Heart right ventricle (tissue), 16 donors: ENCODE results near the gene VPREB1. TPM values are rescaled to one million over a fixed set of nuclear protein-coding genes. Genes with fewer than 3 reads are reported as not detected.
"Not testable (repeated sequence)": the region's sequence is repeated elsewhere in the genome, so short reads cannot be mapped to it uniquely, and the experiment has no call there.

Experiments used
- ATAC-seq, 8 donors: fragments of 200-7000 bp; cut with Tn5 transposase; one replicate each; pipeline ENCODE4 v1.9.1; 2020; ENCODE audit warnings: mild to moderate bottlenecking in 8 of 8, moderate library complexity in 8 of 8, moderate number of reproducible peaks in 1 of 8
- DNase-seq, 2 donors: peaks; one replicate each; pipeline ENCODE4 v3.0.0-alpha.2; 2020
- H3K27ac ChIP-seq, 10 donors: fragments of 200-600 bp; sonication (generic) in 2 of 10; one replicate each; pipeline versions ENCODE4 v1.5.0 to v1.8.0; 2020 to 2022; ENCODE audit warnings: mild to moderate bottlenecking in 3 of 10
- H3K27me3 ChIP-seq, 7 donors: fragments of 200-600 bp; one replicate each; pipeline ENCODE4 v1.8.0; 2021 to 2022; ENCODE audit warnings: mild to moderate bottlenecking in 2 of 7
- H3K36me3 ChIP-seq, 9 donors: fragments of 200-600 bp; sonication (generic) in 1 of 9; one replicate each; pipeline versions ENCODE4 v1.5.0 to v1.8.0; 2020 to 2022; ENCODE audit warnings: mild to moderate bottlenecking in 2 of 9
- H3K4me1 ChIP-seq, 9 donors: fragments of 200-600 bp; sonication (generic) in 1 of 9; one replicate each; pipeline versions ENCODE4 v1.5.0 to v1.8.0; 2020 to 2022; ENCODE audit warnings: mild to moderate bottlenecking in 4 of 9
- H3K4me3 ChIP-seq, 10 donors: fragments of 200-600 bp; sonication (generic) in 2 of 10; one replicate each; pipeline versions ENCODE4 v1.5.0 to v1.8.0; 2020 to 2022; ENCODE audit warnings: mild to moderate bottlenecking in 7 of 10, moderate library complexity in 2 of 10
- H3K9me3 ChIP-seq, 11 donors: fragments of 200-600 bp in 10 of 11; sonication (generic) in 2 of 11; one replicate each; pipeline versions ENCODE4 v1.5.0 to v1.8.0; 2013 to 2022; ENCODE audit warnings: mild to moderate bottlenecking in 2 of 11, control low read depth in 1 of 11, moderate library complexity in 1 of 11
- WGBS, 2 donors: extraction: QIAGEN DNeasy Blood & Tissue Kit; methylation state at CpG; one replicate each; pipeline ENCODE4 v1.1.7; 2013; ENCODE audit warnings: inconsistent platforms in 1 of 2; 5-methylcytosine and 5-hydroxymethylcytosine counted together
- intact Hi-C, 10 donors: fragments of 100-400 bp; cut with DNase I; formaldehyde crosslinking; loops; one replicate each; pipeline versions ENCODE4 v1.11.1 to v1.14.2; 2022
- polyA plus RNA-seq, 2 donors: library from polyadenylated mRNA; stranded (reverse); fragments of 200-250 nt; gene quantifications; one replicate each; pipeline ENCODE4 v1.2.3, GENCODE V29; 2013
- total RNA-seq, 10 donors: library from RNA; stranded (reverse); fragmentation: NEBNext Ultra II Directional in 3 of 10; extraction: Animal tissue kit (Norgen Biotek cat#: 25700) in 3 of 10; gene quantifications; one replicate each; pipeline versions ENCODE4 v1.2.1 to v1.2.4, GENCODE V29; 2021 to 2023
- TF ChIP-seq, protein P1 (sequence below), 9 donors: fragments of 200-600 bp; sonication (generic) in 2 of 9; IDR thresholded peaks; one replicate each; pipeline versions ENCODE4 v1.5.0 to v1.8.0; 2021 to 2022; ENCODE audit warnings: antibody characterized with exemption in 9 of 9, mild to moderate bottlenecking in 5 of 9, moderate library complexity in 1 of 9
- donor health status: Arrhythmogenic right ventricular cardiomyopathy.
- donor health status: ischemic (EF 13 %, LVEDD 7.1; RV severe dilation, severe dysfunction).
- donor health status: healthy with polysubstance abuse.
- donor health status: DM: no; HTN: yes; CAD: no.
- donor health status: DM: no; HTN: no; CAD: no.
- donor health status: ischemic (EF 25% LVEDD 6.9; RV normal size, moderate dysfunction).
- donor health status: ischemic (EF 25% LVEDD 5.7; RV mildly dilated, moderate dysfunction).
- donor health status: healthy.
- donor health status: DM: yes; HTN: yes; CAD: no.
- donor health status: Ischemic cardiomyopathy.
- donor health status: ischemic (EF 35%, LVEDD 5.7; RV mildly dilated, moderate dysfunction).
- donor health status: nonischemic (EF 11% LVEDD 7.7; RV severe dilation, severe dysfunction).
- donor health status: DM: yes; HTN: yes; CAD: no.
- donor health status: PGD.
- donor health status: ischemic (EF 29% LVEDD 5.4; RV normal size, mild dysfunction).
- donor health status: nonischemic (EF 23%, LVEDD 6.1; RV moderate dilation, normal function).

The VPREB1 gene
- total and polyA plus RNA-seq, 12 donors = not detected

- H3K9me3 ChIP-seq = no peaks in the 10 kb centered on the region
- no peak for ATAC-seq
- no peak overlapping the region for H3K27ac ChIP-seq
- no peaks in the 10 kb centered on the region for H3K36me3 ChIP-seq
- WGBS, 2 donors = 70 to 72% methylated on average over 4 of the region's 4 CpGs
- intact Hi-C loops = no loop called here
- no peak overlapping the region for H3K4me3 ChIP-seq
- H3K27me3 ChIP-seq = peaks cover 0 to 37% (median 15%) of the 10 kb centered on the region in 7 donors
- no peak for DNase-seq
- TF ChIP-seq, protein P1, sequence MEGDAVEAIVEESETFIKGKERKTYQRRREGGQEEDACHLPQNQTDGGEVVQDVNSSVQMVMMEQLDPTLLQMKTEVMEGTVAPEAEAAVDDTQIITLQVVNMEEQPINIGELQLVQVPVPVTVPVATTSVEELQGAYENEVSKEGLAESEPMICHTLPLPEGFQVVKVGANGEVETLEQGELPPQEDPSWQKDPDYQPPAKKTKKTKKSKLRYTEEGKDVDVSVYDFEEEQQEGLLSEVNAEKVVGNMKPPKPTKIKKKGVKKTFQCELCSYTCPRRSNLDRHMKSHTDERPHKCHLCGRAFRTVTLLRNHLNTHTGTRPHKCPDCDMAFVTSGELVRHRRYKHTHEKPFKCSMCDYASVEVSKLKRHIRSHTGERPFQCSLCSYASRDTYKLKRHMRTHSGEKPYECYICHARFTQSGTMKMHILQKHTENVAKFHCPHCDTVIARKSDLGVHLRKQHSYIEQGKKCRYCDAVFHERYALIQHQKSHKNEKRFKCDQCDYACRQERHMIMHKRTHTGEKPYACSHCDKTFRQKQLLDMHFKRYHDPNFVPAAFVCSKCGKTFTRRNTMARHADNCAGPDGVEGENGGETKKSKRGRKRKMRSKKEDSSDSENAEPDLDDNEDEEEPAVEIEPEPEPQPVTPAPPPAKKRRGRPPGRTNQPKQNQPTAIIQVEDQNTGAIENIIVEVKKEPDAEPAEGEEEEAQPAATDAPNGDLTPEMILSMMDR (IDR thresholded peaks at IDR 0.05) = no peak
- no peaks in the 10 kb centered on the region for H3K4me1 ChIP-seq
Measured at GRCh38 chr22:22216450-22216959, 28.1 kb upstream of the VPREB1 start.

GRCh38 chr22:22218302-22218701 is 26.3 kb upstream of the VPREB1 start:
- intact Hi-C loops = no loop called here
- TF ChIP-seq, protein P1 (IDR thresholded peaks at IDR 0.05) = no peak
- no peaks in the 10 kb centered on the region for H3K4me1 ChIP-seq
- ATAC-seq = no peak
- H3K9me3 ChIP-seq = no peaks in the 10 kb centered on the region
- no peak overlapping the region for H3K4me3 ChIP-seq
- H3K27me3 ChIP-seq = peaks cover 0 to 20% (median 6%) of the 10 kb centered on the region in 7 donors
- no peak overlapping the region for H3K27ac ChIP-seq
- WGBS, 2 donors = 18 to 20% methylated on average over 4 of the region's 4 CpGs
- H3K36me3 ChIP-seq = no peaks in the 10 kb centered on the region
- DNase-seq = no peak

DNA sequence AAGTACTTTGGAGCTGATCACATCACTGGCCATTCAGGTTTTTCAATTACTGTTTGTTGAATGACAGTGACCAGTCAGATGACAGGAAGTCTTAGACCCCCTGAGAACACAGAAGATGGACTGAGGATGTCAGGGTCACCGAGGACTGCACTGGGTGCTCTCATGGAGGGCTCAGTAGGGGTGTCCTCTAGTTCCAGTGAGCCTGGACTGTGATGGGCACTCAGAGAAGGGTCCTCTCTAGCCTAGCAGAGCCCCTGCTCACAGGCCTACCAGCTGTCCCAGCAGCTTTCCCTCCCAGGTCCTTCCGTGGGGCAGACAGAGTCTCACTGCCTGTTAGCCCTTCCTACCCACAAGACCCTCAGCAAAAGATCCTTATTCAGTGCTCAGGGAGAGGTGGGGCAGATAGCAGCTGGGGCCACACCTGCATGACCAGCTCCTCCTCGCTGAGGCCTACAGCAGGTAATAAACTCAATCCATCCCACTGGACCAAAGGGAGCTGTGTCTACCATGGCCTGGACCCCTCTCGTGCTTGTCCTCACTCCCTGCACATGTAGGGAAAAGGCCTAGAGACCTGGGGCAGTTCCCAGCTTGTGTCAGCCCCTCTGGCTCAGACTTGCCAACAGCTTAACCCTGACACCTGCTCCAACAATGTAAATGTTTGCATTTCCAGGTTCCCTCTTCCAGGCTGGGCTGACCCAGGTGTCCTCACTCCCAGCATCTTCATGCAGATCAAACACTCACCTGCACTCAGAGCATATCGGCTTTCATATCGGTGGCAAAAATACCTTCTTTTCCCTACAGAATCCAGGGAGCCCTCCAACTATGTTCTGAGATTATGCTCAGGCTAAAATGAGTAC is 25.2 kb upstream of the VPREB1 start:
- TF ChIP-seq, protein P1 (IDR thresholded peaks at IDR 0.05) = no peak
- no peaks in the 10 kb centered on the region for H3K36me3 ChIP-seq
- no peak overlapping the region for H3K4me3 ChIP-seq
- no peak for ATAC-seq
- peaks cover 0 to 17% (median 6%) of the 10 kb centered on the region in 7 donors for H3K27me3 ChIP-seq
- no peaks in the 10 kb centered on the region for H3K4me1 ChIP-seq
- no peak for DNase-seq
- H3K27ac ChIP-seq = no peak overlapping the region
- WGBS, 2 donors = 55 to 57% methylated on average over 6 of the region's 6 CpGs
- intact Hi-C loops = no loop called here
- no peaks in the 10 kb centered on the region for H3K9me3 ChIP-seq

DNA sequence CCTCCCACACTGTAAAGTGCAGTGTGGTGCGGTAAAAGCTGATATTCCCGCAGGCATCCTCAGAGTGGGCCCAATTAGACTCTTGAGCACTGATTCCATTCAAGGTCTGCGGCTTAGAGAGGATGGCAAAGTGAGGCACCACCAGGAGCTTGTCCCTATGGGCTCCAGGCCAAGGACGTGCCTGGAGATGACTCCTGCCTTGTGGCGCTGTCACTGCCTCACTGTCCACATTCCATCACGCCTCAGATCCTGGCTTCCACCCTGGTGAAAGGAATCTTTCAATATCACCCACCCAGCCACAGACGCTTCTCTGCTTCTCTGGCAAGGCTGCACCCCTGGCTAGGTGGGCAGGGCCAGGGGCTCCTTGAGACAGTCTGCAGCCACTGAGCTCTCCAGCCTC is 23.5 kb upstream of the VPREB1 start:
- H3K27ac ChIP-seq, H3K4me1 ChIP-seq, H3K9me3 ChIP-seq, DNase-seq, H3K36me3 ChIP-seq, intact Hi-C loops, H3K4me3 ChIP-seq, ATAC-seq: not testable (repeated sequence)
- WGBS, 2 donors = no CpG with 5 or more reads among the region's 7 CpGs
- H3K27me3 ChIP-seq = peaks cover 0 to 17% (median 6%) of the 10 kb centered on the region in 7 donors
